Activated CD4-positive, CD25-positive, alpha-beta regulatory T cell treated with anti-CD3 and anti-CD28 coated beads, Interleukin-2, amount 50 U/mL, for 24 hours (primary cell): ENCODE results near the gene ITGB5.
"Not testable (repeated sequence)": the region's sequence is repeated elsewhere in the genome, so short reads cannot be mapped to it uniquely, and the experiment has no call there.

Experiments
- ATAC-seq, 2 donors: fragments of 150-1000 bp; cut with Tn5 transposase; one replicate each; pipeline ENCODE4 v1.10.0; 2021; ENCODE audit warnings: mild to moderate bottlenecking in 1 of 2, moderate library complexity in 1 of 2

ITGB5 gene

DNA sequence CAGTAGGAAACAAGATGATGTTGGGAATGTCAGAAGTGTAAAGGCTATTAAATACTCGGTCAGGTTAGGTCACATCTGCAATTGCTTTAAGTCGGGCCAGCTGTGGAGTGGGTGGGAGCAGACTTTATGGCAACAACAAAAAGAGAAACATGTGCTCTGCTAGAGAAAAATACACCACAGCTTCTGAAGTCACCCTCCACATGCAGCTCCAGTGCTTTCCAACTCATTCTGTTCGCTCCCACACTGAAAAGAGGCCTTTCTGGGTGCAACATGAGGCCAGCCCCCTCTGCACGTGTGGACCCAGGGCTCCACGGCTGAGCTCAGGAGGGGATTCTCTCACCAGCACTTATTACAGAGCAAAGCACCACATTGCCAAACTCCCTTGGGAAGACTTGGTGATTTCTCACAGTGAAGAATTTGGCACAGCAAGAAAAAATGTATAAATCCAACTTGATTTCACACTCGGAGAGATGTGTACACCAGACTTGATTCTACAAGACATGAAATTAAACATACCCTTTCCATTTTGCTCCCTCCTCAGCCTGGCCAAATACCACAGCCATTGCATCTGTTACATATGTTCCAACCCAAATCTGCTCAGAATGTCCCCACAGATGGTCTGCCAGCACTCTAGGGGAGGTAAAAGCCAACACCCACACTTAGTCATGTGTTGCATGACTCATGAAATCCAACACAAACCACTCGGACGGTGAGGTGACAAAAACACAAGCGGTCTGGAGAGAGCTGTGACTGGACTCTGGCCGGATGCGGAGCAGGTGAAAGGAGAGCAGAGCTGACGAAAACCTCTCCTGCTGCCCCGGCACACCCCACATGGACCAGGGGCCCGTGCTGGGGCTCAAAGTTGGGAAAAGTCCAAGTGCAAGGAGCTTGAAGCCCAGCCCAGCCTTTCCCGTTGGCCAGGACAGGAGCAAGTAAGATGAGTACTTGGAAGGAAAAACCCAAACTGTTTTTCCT lies 74.6 kb downstream of the ITGB5 start:
- ATAC-seq: no peak

DNA sequence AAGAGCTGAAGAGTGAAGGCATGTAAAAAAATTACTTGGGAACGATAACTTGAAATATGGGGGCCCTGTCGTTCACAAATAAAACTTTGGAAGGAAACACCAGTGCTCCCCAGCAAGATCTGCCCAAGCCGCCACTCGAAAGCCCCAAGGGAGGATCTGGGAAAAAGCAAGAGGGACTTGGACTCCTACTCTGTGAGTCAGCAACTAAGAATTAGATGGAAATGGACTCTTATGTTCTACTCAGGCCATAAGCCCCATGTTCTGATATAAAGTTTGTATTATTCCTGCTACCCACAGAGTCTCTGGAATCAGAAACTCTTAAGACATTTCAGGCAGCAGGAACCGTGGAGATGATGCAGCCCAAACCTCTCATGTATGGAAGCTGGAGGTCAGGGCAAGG lies 75.7 kb downstream of the ITGB5 start:
- ATAC-seq: no peak

DNA sequence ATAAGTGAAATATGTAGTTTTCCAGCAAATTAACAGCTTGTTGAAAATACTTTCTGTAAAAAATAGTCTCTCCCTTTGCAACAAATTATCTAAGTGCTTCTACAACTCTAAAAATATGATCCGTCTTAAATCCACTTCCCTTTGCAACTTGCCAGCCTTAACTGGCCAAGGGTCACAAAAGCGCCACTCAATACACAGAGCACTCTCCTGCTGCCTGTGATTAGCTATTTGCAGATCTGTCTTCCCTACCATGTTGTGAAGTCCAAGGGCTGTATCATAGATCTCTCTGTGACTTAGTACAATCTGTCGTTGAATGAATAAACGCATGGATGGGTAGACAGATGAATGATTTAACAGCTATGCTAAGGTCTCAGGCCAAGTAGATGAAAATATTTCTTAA lies 76.2 kb downstream of the ITGB5 start:
- no peak for ATAC-seq

DNA sequence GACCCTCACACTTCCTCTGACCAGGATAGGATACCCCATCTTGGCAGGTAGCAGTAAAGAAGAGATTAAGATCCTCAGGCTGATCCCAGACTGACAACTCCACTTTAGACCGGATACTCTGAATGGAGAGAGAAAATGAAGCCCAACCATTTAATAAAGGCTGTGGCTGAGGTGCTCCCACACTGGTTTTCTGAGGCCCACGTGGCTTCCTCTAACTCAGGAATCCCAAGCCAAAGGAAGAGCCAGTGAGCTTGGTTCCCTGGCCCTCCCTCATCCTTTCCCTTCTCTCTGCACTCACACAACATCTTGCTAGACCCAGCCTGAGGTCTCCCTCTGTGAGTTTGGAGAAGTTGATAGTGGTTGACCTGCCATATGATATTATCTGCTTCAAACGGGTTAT lies 78.1 kb downstream of the ITGB5 start:
- ATAC-seq: no peak

DNA sequence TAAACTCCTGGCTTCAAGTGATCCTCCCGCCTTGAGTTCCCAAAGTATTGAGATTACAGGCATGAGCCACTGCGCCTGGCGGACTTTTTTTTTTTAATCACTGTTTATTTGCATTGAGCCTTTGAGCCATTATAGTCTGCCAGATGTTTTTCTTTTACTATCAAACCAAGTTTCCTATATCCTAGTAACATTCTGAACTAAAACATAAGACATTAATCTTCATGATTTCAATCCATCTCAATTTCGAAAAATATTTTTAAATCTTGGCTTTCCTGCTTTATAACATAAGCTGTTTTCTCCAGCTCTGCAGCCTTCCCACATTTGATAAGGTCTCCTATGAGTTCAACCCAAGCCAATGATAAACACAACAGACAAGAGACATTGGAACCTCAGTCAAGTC lies 81.5 kb downstream of the ITGB5 start:
- no peak for ATAC-seq

DNA sequence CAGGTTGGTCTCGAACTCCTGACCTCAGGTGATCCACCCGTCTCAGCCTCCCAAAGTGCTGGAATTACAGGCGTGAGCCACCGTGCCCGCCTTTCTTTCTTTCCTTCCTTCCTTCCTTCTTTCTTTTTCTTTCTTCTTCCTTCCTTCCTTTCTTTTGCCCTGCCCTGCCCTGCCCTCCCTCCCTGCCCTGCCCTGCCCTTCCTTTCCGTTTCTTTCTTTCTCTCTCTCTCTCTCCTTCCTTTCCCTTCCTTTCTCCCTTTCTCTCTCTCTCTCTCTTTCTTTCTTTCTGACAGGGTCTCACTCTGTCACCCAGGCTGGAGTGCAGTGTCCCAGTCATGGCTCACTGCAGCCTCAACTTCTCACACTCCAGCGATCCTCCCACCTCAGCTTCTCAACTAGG lies 82.3 kb downstream of the ITGB5 start:
- no peak for ATAC-seq

DNA sequence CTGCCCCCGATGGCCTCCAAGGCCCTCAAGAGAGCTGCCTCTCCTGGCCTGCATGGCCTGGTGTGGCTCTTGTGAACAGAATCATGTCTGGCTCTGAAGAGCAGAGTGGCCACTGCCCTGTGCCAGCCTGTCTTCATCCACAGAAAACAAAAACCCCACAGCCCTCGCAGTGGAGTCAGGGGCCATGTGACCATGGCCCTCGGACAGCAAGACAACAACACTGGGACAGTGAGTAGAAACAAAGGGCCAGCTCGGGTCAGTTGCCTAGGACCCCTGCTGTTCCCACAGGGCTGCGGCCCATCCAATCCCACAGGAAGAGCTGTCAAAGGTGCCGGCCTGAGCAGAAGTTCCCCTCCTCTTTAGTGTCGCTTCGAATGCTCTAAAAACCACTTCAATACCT lies 84.5 kb downstream of the ITGB5 start:
- ATAC-seq: no peak

DNA sequence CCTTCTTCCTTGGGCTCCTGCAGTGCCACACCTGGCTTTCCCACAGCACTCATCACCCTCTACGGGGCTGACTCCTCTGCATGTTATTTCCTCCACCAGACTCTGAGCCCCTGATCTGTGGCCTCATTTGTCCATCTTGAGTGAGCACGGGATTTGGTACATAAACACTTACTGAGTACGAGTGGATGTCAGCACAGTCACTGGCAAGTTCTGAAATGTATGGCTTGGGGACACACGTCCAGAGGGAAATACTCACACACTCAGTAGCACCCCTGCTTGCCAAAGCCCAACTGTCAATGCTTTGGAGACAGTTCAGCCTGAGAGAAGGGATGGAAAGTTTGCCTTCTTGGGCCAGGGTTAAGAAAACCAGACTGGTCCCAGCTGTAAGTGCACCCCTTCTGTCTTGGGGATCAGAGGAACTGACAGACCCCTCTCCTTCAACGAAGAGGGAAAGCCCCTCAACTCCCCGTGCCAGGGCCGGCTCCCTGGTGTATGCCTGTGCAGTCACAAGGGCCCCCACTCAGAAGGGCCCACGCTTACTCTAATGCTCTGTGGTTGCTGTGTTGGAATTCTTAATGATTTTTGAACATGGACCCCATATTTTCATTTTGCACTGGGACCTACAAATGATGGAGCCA lies 85.0 kb downstream of the ITGB5 start:
- no peak for ATAC-seq

DNA sequence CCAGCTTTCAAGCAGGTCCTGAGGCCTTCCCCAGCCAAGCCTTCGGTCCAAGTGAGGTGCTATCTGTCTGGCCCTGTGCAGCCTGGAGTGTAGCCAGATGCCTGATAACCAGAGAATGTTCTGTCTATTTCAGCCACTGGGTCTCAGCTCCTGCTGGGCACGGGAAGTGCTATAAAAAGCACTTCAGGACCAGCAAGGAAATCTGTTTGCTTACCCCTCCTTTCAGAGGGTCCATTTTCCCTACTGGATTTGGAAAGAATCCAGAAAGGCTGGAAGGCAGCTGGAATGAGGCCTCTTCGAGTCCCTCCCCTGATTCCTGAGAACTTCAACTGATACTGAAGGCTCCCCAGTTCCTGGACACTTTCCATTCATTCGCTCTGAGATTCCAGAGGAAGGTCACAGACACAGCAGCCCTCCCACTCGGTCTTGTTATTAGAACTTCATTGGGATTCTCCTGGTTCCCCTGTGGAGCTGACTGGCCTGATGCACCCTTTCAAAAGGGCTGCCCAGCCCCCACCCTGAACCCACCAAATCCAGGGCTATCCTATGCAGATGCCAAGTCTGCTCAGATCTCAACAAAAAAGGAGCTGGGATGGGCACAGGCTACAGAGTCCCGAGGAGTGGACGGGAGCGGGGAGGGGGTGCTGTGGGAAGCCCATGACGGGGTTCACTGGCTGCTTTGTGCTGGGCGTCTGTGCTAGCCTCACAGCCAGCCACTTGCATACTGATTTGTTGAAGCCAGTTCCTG lies 86.5 kb downstream of the ITGB5 start:
- no peak for ATAC-seq

DNA sequence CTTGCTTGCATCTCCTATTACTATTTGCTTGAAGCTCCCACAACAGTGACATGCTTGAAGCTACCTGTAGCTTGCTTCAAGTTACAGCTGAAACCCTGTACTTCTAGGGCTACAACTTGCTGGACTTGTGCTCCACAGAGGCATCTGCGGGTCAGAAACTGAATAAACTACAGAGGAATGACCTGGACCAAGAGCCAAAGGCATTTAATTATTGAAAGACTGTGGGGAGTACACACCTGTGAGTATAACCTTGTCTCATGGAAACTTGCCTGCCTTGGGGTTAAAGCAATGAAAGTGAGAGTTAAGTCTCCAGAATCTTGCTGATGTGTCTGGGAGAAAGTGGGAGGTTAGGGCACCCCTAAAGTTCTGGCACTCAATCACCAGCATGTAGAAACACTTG lies 87.1 kb downstream of the ITGB5 start:
- no peak for ATAC-seq

DNA sequence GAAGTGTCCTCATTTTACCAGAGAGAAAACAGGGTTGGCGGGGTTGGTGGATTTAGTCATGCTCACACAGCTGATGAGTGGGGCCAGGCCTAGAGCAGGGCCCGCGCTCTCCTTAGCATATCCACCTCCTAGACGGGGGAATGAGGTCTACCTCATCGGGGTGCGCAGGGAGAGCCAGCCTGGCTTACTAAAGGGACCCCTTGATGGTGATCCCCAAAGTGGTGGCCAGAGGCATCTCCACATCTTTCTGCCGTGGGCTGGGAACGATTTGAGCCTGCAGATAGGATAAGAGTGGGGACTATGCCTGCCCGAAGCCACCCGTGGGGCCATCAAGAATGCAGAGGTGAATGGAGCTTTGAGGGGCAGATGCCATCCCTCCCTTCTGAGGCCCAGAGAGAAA lies 87.5 kb downstream of the ITGB5 start:
- ATAC-seq: no peak

DNA sequence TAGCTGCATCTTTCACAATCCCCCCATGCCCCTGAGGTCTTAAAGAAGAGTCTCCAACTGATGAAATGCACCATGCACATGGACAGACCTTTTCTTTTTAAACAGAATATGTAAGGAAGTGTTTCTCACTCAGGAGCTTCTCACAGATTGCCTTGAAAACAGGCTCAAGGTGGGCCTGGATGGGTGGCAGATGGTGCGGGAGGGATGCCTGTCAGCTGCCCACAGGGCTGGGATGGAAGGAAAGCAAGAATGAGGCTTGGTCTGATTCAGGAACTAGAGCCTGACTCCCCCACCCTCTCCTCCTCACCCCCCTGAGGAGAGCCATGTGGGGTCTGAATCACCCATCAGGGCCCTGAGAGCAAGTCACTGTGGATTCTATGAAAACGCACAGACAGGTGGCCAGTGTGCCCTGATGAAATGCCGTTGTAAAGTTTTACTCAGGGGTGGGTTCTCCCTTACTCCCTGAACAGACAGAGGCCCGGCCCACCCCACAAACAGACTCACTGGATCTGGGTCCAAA lies 89.7 kb downstream of the ITGB5 start:
- no peak for ATAC-seq

DNA sequence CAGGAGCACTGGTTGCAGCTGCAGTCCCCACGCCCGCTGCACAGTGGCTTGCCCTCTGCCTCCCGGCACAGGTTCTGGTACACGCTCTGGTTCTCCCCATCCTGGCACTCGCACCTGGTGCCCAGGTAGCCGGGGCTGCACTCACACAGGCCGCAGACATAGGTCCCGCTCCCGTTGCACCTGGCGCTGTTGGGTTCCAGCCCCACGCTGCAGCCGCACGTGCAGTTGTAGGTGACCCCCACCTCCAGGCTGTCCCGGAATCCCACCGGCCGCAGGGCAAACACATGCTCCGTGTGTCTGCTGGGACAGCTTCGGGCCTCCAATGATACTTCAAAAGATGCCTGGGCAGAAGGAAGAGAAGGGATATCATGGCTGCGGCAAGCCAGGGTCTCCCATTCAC lies 90.7 kb downstream of the ITGB5 start:
- ATAC-seq: no peak

DNA sequence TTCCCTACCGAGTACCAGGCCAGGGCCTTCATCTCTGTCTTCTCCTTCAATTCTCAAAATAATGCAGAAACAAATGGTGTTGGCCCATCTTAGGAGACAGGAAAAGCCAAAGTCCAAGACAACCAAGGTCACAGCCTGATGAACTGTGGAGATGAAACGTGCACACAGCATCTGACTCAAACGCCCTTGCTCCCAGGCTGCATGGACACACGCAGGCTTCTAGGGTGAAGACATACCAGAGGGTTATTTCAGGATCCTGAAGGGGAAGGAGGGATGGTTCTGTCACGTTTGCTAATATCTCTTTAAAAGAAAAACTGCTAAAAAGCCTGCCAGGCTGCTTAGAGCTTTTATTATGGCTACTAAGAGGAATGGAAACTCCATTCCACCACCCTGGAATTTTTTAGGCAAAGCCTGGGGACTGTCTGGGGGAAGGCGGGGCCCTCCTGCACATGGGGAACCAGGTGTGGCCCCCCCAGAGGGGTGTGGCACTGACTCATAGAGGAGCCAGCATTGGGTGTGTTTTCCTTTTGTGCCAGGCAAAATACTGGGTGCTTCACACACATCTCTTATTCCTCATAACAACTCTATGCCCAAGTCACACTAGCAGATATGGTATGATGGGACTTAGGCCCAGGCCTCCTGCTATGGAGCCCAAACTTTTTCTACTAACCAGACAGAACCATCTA lies 94.0 kb downstream of the ITGB5 start:
- ATAC-seq: no peak

DNA sequence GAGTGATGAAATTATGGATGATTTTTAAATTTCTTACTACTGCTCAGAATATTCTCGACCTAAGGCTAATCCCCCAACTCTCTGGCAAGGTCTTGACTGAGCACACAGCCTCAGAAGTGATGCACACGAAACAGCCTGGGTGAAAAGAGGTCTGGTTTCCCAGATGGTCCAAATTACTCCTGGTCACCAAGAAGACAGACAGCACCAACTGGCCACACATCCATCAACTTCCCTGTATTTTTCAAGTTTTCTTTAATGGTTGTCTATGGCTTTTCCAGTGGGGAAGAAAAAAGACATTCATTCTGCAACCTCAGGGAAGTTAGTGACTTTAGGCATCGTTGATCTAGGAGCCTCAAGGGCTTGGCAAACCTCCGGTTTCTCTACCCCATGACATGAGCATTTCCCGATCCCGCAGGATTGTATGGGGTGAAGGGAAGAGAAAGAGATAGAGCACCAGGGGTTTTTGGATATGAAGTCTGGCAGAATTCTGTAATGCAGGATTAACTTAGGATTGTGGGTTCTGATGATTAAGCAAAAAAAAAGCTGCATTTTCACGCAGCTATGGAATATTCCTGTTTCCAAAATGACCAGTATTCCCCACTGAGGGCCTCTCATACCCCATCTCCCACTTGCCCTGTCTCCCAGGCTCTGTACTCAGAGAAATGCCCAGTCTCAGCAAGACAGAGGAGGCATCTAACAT lies 94.7 kb downstream of the ITGB5 start:
- ATAC-seq: no peak

DNA sequence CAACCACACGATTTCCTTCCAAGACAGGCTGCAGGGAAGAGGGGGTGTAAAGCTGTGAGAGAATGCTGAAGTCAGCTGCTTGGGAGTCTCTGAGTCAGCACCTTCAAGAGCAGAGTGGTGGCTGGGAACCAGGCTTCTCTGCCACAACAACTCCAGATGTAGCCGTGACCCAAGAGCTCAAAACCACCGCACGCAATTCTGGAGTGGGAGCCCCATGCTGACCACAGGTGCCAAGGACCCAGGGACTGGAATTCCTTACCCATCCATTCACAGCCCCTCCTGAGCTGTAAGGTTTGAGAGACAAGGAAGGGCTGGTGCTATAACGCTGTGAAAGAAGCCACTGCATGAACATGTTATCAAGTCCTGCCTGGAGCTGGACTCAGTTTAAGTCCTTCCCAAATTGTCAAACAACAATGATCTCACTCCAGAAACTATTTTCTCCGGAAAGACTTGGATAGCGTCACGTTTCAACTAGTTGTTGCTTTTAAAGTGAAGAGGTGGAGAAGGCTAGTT lies 95.5 kb downstream of the ITGB5 start:
- ATAC-seq: no peak

DNA sequence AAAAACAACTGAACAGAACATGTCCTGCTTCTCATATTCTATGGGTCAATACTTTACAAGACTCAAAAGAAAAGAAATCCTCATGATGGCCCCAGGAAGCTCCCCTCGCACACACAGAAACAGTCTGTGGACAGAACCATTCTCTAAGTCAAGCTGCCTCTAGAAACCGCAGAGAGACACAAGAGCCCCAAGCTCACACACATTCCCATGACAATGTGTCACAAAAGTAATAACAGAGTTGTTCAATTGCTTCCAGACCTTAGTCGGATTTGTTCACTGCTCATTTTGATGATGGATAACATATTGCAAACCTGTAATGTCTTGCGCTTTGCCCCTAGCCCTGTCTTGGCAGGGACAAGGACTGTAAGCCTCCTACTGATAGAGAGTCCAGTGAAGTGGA lies 96.0 kb downstream of the ITGB5 start:
- no peak for ATAC-seq

DNA sequence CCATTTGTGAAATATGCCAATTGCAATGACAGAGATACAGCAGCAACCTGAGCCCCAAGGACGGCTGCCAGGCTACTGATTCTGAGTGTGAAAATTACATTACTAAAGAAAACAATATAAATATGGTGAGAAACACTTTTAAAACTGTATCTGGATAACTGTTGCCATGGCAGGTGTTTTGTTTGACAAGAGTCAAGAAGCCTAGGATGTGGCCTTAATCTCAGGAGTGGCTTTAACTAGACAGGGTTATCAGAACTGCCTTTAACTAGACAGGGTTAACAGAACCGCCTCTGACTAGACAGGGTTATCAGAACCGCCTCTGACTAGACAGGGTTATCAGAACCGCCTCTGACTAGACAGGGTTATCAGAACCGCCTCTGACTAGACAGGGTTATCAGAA lies 98.1 kb downstream of the ITGB5 start:
- ATAC-seq: not testable (repeated sequence)

DNA sequence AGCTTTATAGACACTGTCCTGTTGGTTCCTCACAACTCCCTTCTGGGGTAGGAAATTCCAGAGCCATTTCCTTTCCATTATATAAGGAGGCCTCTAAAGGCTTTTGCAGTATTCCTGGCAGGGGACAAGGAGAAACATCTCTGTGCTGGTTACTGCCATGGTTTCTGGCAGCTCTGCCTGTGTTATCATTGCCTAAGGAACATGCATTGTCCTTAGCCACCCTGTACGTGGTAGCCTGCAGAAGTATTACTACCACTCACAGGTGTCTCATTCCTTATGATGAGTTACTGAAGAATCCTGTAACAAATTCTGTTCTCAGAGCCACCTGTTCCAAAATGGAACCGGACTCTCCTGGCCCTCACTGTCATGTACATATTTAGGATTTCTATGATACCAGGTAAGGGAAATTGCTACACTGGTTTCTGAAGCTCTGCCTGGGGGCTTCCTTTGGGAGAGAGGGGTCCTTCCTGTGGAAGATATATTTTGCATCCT lies 98.9 kb downstream of the ITGB5 start:
- no peak for ATAC-seq

DNA sequence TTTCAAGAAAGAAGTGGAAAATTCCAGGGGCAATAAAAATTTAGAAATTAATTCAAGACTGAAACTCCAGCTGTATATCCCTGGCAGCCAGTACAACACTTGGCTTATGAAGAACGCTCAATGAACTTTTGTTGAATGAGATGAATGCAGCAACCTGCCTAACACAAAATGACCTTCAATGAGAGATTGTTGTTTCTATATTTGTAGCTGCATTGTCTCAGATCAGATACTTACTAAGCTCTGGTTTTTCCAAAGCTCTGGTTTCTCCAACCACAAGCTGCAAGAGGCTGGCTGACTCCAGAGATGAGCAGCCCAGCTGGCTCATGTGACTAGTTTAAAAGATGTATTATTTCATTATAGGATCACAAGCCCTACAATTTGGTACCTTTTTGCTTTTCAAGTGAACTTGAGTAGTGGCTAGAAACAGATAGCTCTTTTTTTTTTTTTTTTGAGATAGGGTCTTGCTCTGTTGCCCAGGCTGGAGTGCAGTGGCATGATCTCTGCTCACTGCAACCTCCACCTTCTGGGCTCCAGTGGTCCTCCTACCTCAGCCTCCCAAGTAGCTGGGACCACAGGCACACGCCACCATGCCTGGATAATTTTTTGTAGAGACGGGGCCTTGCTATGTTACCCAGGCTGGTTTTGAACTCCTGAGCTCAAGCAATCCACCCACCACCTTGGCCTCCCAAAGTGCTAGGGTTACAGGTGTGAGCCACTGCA lies 99.5 kb downstream of the ITGB5 start:
- ATAC-seq: no peak
